C4-2B (cell line): ENCODE measurements around the gene MOGAT3.

Experiments used
- ZFX ChIP-seq: fragments of 450-650 bp; IDR thresholded peaks from 2 replicates; pipeline ENCODE4 v1.6.1; 2017
- TF ChIP-seq, protein P1 (sequence below): fragments of 450-650 bp; conservative IDR thresholded peaks from 2 replicates; pipeline ENCODE4 v1.5.1; 2017; ENCODE audit warnings: mild to moderate bottlenecking

DNA sequence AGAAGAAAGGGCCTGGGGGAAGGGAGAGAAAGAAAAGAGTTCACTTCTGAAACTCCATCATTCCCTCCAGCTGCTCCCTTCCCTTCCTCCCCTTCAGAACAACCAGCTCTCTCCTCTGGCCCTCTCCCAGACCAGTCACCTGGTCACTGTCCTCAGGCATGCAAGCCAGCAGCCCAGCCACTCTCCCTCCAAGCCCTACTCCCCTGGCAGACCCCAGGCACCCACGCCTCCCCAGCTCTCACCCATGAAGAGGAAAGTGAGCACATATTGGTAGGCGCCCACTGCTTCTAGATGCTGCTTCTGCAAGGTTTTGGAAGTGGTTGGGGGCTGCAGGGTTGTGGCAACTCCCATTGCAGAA lies 353 bp downstream of the MOGAT3 start:
- TF ChIP-seq, protein P1, sequence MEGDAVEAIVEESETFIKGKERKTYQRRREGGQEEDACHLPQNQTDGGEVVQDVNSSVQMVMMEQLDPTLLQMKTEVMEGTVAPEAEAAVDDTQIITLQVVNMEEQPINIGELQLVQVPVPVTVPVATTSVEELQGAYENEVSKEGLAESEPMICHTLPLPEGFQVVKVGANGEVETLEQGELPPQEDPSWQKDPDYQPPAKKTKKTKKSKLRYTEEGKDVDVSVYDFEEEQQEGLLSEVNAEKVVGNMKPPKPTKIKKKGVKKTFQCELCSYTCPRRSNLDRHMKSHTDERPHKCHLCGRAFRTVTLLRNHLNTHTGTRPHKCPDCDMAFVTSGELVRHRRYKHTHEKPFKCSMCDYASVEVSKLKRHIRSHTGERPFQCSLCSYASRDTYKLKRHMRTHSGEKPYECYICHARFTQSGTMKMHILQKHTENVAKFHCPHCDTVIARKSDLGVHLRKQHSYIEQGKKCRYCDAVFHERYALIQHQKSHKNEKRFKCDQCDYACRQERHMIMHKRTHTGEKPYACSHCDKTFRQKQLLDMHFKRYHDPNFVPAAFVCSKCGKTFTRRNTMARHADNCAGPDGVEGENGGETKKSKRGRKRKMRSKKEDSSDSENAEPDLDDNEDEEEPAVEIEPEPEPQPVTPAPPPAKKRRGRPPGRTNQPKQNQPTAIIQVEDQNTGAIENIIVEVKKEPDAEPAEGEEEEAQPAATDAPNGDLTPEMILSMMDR = no peak
- TF ChIP-seq ZFX = no peak
